Common myeloid progenitor, CD34-positive (primary cell): ENCODE data around the gene RPS19BP1.
A peak's percentile ranks its signal among the peaks of the same experiment; 100 is the strongest.

Experiments
- CTCF ChIA-PET: fragments of 350-600 bp; sonication (Branson Sonifier 250); formaldehyde crosslinking; loops from one replicate; lab custom pipeline; 2021; ENCODE audit warnings: antibody characterized with exemption; lab: Charles Lee
- POLR2A ChIA-PET: fragments of 350-600 bp; sonication (Branson Sonifier 250); formaldehyde crosslinking; loops from one replicate; lab custom pipeline; 2021; ENCODE audit warnings: antibody characterized with exemption; lab: Charles Lee
- DNase-seq, 3 donors: peaks; one replicate each; pipeline versions ENCODE4 v3.0.0 to v3.0.0-alpha.2; 2013
- H3K27ac ChIP-seq, 2 experiments: 1 replicate in 1 of 2; 2 replicates in 1 of 2; pipeline ENCODE4 v1.7.0; 2013; ENCODE audit warnings: inconsistent platforms in 2 of 2, low read length in 2 of 2, mild to moderate bottlenecking in 2 of 2, low read depth in 1 of 2, moderate library complexity in 1 of 2; ENCODE audit not compliant: severe bottlenecking in 2 of 2, insufficient read depth in 1 of 2, poor library complexity in 1 of 2
- H3K27me3 ChIP-seq, 5 experiments: replicated peaks in 2 of 5; 1 replicate in 3 of 5; 2 replicates in 2 of 5; pipeline versions ENCODE4 v1.6.1 to v1.7.0; 2013; ENCODE audit warnings: low read length in 4 of 5, mild to moderate bottlenecking in 2 of 5, moderate library complexity in 2 of 5, inconsistent platforms in 1 of 5; ENCODE audit not compliant: insufficient read depth in 5 of 5, control insufficient read depth in 4 of 5
- H3K36me3 ChIP-seq, 4 experiments: 1 replicate in 2 of 4; 2 replicates in 2 of 4; pipeline versions ENCODE4 v1.6.1 to v1.7.0; 2013; ENCODE audit warnings: low read length in 3 of 4, control low read depth in 1 of 4, mild to moderate bottlenecking in 1 of 4; ENCODE audit not compliant: control insufficient read depth in 4 of 4, insufficient read depth in 4 of 4
- H3K4me1 ChIP-seq, 4 experiments: 1 replicate in 3 of 4; 2 replicates in 1 of 4; pipeline versions ENCODE4 v1.6.1 to v1.7.1; 2013; ENCODE audit warnings: low read length in 3 of 4, mild to moderate bottlenecking in 3 of 4, control low read depth in 1 of 4, inconsistent platforms in 1 of 4, moderate library complexity in 1 of 4; ENCODE audit not compliant: control insufficient read depth in 4 of 4, insufficient read depth in 4 of 4; ENCODE audit errors: control extremely low read depth in 1 of 4
- H3K4me3 ChIP-seq, 7 experiments: 1 replicate in 4 of 7; 2 replicates in 3 of 7; pipeline versions ENCODE4 v1.5.1 to v1.7.0; 2013; ENCODE audit warnings: mild to moderate bottlenecking in 7 of 7, low read length in 6 of 7, moderate library complexity in 6 of 7, inconsistent platforms in 2 of 7, low read depth in 2 of 7, control low read depth in 1 of 7; ENCODE audit not compliant: insufficient read depth in 4 of 7, control insufficient read depth in 1 of 7; ENCODE audit errors: extremely low read depth in 1 of 7
- H3K9me3 ChIP-seq, 5 experiments: 1 replicate in 4 of 5; 2 replicates in 1 of 5; pipeline versions ENCODE4 v1.6.1 to v1.7.1; 2013; ENCODE audit warnings: low read length in 4 of 5, mild to moderate bottlenecking in 2 of 5, inconsistent platforms in 1 of 5, low read depth in 1 of 5, moderate library complexity in 1 of 5; ENCODE audit not compliant: control insufficient read depth in 4 of 5, insufficient read depth in 2 of 5; ENCODE audit errors: control extremely low read depth in 1 of 5
- WGBS: methylation state at CpG from one replicate; pipeline ENCODE4 v1.1.5; 2013; ENCODE audit not compliant: insufficient coverage; 5-methylcytosine and 5-hydroxymethylcytosine counted together

Gene RPS19BP1

GRCh38 chr22:39494471-39495120 lies 38.0 kb downstream of the RPS19BP1 start:
- H3K4me3 ChIP-seq = no peak overlapping the region
- CTCF ChIA-PET = interaction anchor here (0.6 to 13.7 kb wide), 19 partner anchors 10 to 695 kb away, joined by 3 to 254 read pairs (median 4); partner anchors contain the start of gene RPS19BP1
- WGBS = 85% methylated on average over 8 of the region's 10 CpGs
- peaks cover 0 to 28% (median 15%) of the 10 kb centered on the region in 4 experiments for H3K4me1 ChIP-seq
- no peaks in the 10 kb centered on the region for H3K9me3 ChIP-seq
- H3K27ac ChIP-seq = no peak overlapping the region
- no peak for DNase-seq
- H3K27me3 ChIP-seq = no peaks in the 10 kb centered on the region
- POLR2A ChIA-PET = interaction anchor here (0.9 kb wide), 1 partner anchor 34 kb away, joined by 3 read pairs; no protein-coding TSS in a partner anchor
- peaks cover 0 to 15% (median 0%) of the 10 kb centered on the region in 4 experiments for H3K36me3 ChIP-seq

GRCh38 chr22:39493759-39494158 lies 38.8 kb downstream of the RPS19BP1 start:
- 98% methylated on average over 4 of the region's 4 CpGs for WGBS
- peaks cover 0 to 33% (median 15%) of the 10 kb centered on the region in 4 experiments for H3K4me1 ChIP-seq
- no peak for DNase-seq
- no peak overlapping the region for H3K27ac ChIP-seq
- H3K27me3 ChIP-seq = no peaks in the 10 kb centered on the region
- H3K9me3 ChIP-seq = no peaks in the 10 kb centered on the region
- H3K36me3 ChIP-seq = peaks cover 0 to 22% (median 0%) of the 10 kb centered on the region in 4 experiments
- H3K4me3 ChIP-seq = no peak overlapping the region
- CTCF ChIA-PET = interaction anchor here (0.6 to 13.7 kb wide), 19 partner anchors 8 to 855 kb away, joined by 3 to 254 read pairs (median 5); partner anchors contain the start of genes ATF4, MIEF1 and RPS19BP1
- POLR2A ChIA-PET = interaction anchor here (0.6 to 0.9 kb wide), 2 partner anchors 35 to 75 kb away, joined by 3 read pairs; no protein-coding TSS in a partner anchor

GRCh38 chr22:39492186-39492585 lies 40.4 kb downstream of the RPS19BP1 start:
- peaks cover 0 to 37% (median 0%) of the 10 kb centered on the region in 4 experiments for H3K36me3 ChIP-seq
- peaks cover 0 to 33% (median 15%) of the 10 kb centered on the region in 4 experiments for H3K4me1 ChIP-seq
- no peak for DNase-seq
- 84% methylated on average over 3 of the region's 3 CpGs for WGBS
- no peaks in the 10 kb centered on the region for H3K27me3 ChIP-seq
- no peak overlapping the region for H3K4me3 ChIP-seq
- no peaks in the 10 kb centered on the region for H3K9me3 ChIP-seq
- POLR2A ChIA-PET = no interaction called here
- CTCF ChIA-PET = interaction anchor here (0.5 to 13.7 kb wide), 10 partner anchors 10 to 548 kb away, joined by 3 to 254 read pairs (median 5); partner anchors contain the start of genes MIEF1 and RPS19BP1
- H3K27ac ChIP-seq = no peak overlapping the region

DNA sequence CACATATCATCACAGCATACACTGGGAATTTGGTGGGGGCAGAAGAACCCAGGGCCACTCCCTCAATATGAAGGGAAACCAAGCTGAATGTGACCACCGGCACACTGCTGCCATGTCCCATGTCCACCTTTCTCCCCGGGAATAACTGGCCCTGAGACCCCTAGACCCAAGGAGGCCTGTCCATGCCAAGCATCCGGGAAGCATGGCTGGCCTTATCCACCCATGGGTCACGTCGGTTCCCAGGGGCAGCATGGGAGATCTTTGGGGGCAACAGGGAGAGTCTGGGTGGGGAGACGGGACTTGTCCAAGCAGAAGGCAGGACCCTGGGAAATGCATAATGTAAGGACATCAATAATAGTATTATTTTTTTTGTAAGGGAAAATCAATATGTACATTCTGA lies 40.9 kb downstream of the RPS19BP1 start:
- ChIA-PET CTCF (interaction anchor here (0.5 to 13.7 kb wide), 10 partner anchors 9 to 39 kb away, joined by 3 to 254 read pairs (median 5); partner anchors contain the start of genes ATF4, MIEF1 and RPS19BP1), POLR2A (no interaction called here)
- no peak for DNase-seq
- Histone ChIP-seq H3K27ac (no peak overlapping the region), H3K9me3 (no peaks in the 10 kb centered on the region), H3K4me1 (peaks cover 0 to 32% (median 15%) of the 10 kb centered on the region in 4 experiments), H3K27me3 (no peaks in the 10 kb centered on the region), H3K4me3 (no peak overlapping the region), H3K36me3 (peaks cover 0 to 37% (median 0%) of the 10 kb centered on the region in 4 experiments)
- 97% methylated on average over 4 of the region's 6 CpGs for WGBS

DNA sequence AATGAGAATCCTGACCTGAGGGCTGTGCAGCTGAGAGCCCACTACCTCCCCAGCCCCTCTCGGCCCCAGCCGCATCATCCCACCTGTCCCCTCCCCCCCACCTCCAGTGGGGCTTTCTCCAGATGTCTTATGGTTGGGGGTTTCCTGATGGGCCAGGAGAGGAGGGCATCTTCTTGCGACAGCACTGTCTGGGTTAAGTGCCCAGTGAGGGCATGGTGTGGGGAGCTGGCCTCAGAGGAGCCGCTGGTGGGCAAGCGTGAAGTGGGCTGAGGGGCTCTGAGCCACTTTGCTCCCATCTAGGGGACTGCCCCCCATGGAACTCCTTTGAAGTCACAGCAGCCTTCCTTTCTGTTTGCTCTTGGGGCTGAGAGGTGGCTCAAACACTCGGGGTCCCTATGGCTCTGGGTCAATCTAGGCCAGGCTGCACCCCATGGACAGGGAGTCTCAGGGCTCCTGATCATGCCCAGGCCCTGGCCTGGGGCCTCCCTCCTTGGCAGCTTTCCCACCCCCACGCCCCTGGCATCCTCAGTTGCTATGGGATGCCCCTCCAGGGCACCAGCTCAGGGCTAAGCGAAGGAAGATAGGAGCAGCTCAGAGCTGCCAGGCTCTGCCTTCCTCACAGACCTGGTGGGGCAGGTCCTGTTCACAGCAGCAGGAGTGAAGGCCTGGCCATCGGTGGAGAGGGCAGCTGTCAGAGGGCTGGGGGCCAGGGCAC lies 41.4 kb downstream of the RPS19BP1 start:
- H3K27ac ChIP-seq = no peak overlapping the region
- no peaks in the 10 kb centered on the region for H3K9me3 ChIP-seq
- H3K36me3 ChIP-seq = peaks cover 0 to 37% (median 0%) of the 10 kb centered on the region in 4 experiments
- 94% methylated on average over 7 of the region's 9 CpGs for WGBS
- H3K27me3 ChIP-seq = no peaks in the 10 kb centered on the region
- POLR2A ChIA-PET = no interaction called here
- H3K4me1 ChIP-seq = peaks cover 0 to 26% (median 10%) of the 10 kb centered on the region in 4 experiments
- H3K4me3 ChIP-seq = no peak overlapping the region
- no peak for DNase-seq
- CTCF ChIA-PET = interaction anchor here (0.5 to 13.7 kb wide), 12 partner anchors 9 to 92 kb away, joined by 3 to 254 read pairs (median 5); partner anchors contain the start of genes ATF4, MIEF1 and RPS19BP1

DNA sequence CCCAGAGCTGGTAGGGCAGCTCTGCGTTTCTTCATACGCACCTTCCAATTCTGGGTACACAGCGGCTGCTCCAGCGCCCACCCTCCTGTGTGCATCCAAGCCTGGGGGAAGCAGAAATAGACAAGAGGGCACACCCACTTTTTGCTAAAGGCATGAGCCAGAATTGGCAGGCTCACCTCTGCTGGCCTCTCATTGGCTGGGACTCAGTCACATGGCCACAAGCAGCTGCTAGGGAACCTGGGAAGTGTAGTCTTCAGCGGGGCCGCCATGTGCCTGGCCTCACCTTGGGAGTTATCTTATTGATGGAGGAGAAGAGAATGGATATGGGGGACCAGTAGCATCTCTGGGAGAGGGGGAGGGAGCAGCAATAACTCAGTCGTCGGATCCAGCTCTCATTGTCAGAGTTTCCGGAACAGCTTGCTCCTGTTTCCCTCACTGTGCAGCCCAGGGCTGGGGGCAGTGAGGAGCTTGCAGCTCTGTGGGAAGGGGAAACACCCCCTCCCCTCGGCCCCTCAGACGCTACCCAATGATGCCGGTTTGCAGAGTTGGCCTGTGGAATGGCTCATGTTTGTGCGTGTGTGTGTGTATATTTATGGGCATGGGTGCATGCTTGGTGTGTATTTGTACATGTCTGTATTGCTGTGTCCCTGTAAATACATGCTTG lies 42.3 kb downstream of the RPS19BP1 start:
- peak overlapping the region in 4 of 7 experiments; percentile 3 to 29 (median 24) for H3K4me3 ChIP-seq
- no peaks in the 10 kb centered on the region for H3K27me3 ChIP-seq
- no peaks in the 10 kb centered on the region for H3K9me3 ChIP-seq
- peaks cover 0 to 24% (median 6%) of the 10 kb centered on the region in 4 experiments for H3K4me1 ChIP-seq
- DNase-seq = peak; percentile 74 to 91 (median 90)
- peaks cover 0 to 37% (median 0%) of the 10 kb centered on the region in 4 experiments for H3K36me3 ChIP-seq
- CTCF ChIA-PET = interaction anchor here (0.9 to 13.7 kb wide), 14 partner anchors 8 to 549 kb away, joined by 3 to 254 read pairs (median 4); partner anchors contain the start of genes MIEF1 and RPS19BP1
- 9% methylated on average over 9 of the region's 13 CpGs for WGBS
- POLR2A ChIA-PET = interaction anchor here (0.7 to 1.0 kb wide), 4 partner anchors 12 to 39 kb away, joined by 3 to 4 read pairs (median 3); partner anchors contain the start of genes ATF4 and MIEF1
- H3K27ac ChIP-seq = no peak overlapping the region
